SK-N-SH (cell line): Measurements from ENCODE around the gene HSPA12A.

Experiments used
- JUND ChIP-seq: IDR thresholded peaks from 2 replicates; pipeline ENCODE4 v1.4.0; 2012
- NFIC ChIP-seq: IDR thresholded peaks from 2 replicates; pipeline ENCODE4 v1.4.0; 2012; ENCODE audit warnings: borderline replicate concordance
- NRF1 ChIP-seq: IDR thresholded peaks from 2 replicates; pipeline ENCODE4 v1.6.1; 2012; ENCODE audit warnings: low read depth, mild to moderate bottlenecking, low read length
- POLR2AphosphoS5 ChIP-seq: IDR thresholded peaks from 2 replicates; pipeline ENCODE4 v1.6.1; 2012; ENCODE audit warnings: low read depth, low read length
- TAF1 ChIP-seq: IDR thresholded peaks from 2 replicates; pipeline ENCODE4 v1.6.1; 2012; ENCODE audit warnings: low read depth, mild to moderate bottlenecking, low read length, moderate library complexity, borderline replicate concordance
- TEAD4 ChIP-seq: IDR thresholded peaks from 2 replicates; pipeline ENCODE4 v1.4.0; 2012; ENCODE audit warnings: mild to moderate bottlenecking, borderline replicate concordance; ENCODE audit not compliant: insufficient read depth
- TF ChIP-seq, protein P1 (sequence below): fragments of 200-600 bp; sonication (generic); IDR thresholded peaks from 2 replicates; pipeline ENCODE4 v1.6.1; 2017; ENCODE audit warnings: antibody characterized with exemption, mild to moderate bottlenecking, moderate library complexity
- TF ChIP-seq, protein P2 (sequence below): fragments of 150-350 bp; IDR thresholded peaks from 2 replicates; pipeline ENCODE4 v1.6.1; 2017; ENCODE audit warnings: antibody characterized with exemption, low read length, low read depth, borderline replicate concordance
- TF ChIP-seq, protein P3 (sequence below): IDR thresholded peaks from 2 replicates; pipeline ENCODE4 v1.6.1; 2012; ENCODE audit warnings: mild to moderate bottlenecking, low read depth, low read length, moderate library complexity

DNA sequence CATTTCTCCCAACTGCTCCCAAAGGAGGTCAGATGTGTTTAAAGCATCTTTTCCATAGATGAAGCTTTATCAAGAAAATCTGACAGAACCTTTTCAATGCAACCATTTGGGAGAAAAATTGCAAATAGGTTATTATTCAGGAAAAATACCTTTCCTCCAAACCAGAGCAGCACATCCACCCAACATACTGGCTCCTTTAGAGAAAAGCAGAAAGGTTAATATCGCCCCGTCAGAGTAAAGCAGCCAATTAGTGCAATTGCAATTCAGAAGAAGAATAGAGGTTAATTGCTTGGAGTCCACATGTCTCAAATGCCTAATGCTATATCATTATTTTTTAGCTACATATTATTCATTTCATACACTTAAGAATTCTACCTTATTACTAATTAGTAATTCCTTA is 48.9 kb upstream of the HSPA12A start:
- TF ChIP-seq, protein P1, sequence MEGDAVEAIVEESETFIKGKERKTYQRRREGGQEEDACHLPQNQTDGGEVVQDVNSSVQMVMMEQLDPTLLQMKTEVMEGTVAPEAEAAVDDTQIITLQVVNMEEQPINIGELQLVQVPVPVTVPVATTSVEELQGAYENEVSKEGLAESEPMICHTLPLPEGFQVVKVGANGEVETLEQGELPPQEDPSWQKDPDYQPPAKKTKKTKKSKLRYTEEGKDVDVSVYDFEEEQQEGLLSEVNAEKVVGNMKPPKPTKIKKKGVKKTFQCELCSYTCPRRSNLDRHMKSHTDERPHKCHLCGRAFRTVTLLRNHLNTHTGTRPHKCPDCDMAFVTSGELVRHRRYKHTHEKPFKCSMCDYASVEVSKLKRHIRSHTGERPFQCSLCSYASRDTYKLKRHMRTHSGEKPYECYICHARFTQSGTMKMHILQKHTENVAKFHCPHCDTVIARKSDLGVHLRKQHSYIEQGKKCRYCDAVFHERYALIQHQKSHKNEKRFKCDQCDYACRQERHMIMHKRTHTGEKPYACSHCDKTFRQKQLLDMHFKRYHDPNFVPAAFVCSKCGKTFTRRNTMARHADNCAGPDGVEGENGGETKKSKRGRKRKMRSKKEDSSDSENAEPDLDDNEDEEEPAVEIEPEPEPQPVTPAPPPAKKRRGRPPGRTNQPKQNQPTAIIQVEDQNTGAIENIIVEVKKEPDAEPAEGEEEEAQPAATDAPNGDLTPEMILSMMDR = no peak
- TF ChIP-seq NFIC = no peak
- no peak for TF ChIP-seq NRF1
- TF ChIP-seq JUND = no peak
- TF ChIP-seq TAF1 = no peak
- TF ChIP-seq, protein P2, sequence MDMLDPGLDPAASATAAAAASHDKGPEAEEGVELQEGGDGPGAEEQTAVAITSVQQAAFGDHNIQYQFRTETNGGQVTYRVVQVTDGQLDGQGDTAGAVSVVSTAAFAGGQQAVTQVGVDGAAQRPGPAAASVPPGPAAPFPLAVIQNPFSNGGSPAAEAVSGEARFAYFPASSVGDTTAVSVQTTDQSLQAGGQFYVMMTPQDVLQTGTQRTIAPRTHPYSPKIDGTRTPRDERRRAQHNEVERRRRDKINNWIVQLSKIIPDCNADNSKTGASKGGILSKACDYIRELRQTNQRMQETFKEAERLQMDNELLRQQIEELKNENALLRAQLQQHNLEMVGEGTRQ = no peak
- TF ChIP-seq, protein P3, sequence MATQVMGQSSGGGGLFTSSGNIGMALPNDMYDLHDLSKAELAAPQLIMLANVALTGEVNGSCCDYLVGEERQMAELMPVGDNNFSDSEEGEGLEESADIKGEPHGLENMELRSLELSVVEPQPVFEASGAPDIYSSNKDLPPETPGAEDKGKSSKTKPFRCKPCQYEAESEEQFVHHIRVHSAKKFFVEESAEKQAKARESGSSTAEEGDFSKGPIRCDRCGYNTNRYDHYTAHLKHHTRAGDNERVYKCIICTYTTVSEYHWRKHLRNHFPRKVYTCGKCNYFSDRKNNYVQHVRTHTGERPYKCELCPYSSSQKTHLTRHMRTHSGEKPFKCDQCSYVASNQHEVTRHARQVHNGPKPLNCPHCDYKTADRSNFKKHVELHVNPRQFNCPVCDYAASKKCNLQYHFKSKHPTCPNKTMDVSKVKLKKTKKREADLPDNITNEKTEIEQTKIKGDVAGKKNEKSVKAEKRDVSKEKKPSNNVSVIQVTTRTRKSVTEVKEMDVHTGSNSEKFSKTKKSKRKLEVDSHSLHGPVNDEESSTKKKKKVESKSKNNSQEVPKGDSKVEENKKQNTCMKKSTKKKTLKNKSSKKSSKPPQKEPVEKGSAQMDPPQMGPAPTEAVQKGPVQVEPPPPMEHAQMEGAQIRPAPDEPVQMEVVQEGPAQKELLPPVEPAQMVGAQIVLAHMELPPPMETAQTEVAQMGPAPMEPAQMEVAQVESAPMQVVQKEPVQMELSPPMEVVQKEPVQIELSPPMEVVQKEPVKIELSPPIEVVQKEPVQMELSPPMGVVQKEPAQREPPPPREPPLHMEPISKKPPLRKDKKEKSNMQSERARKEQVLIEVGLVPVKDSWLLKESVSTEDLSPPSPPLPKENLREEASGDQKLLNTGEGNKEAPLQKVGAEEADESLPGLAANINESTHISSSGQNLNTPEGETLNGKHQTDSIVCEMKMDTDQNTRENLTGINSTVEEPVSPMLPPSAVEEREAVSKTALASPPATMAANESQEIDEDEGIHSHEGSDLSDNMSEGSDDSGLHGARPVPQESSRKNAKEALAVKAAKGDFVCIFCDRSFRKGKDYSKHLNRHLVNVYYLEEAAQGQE = no peak
- no peak for TF ChIP-seq POLR2AphosphoS5
- TF ChIP-seq TEAD4 = no peak
